Ramos (cell line): Measurements from ENCODE around the gene CACNA2D3.
"Not testable (repeated sequence)": the region's sequence is repeated elsewhere in the genome, so short reads cannot be mapped to it uniquely, and the experiment has no call there.

Source experiments
- in situ Hi-C: fragments of 300-500 bp; cut with MboI; formaldehyde crosslinking; loops from one replicate; pipeline ENCODE4 v1.14.3; 2022; ENCODE audit warnings: low sequenced_read_pairs; ENCODE audit not compliant: unreplicated experiment

Gene CACNA2D3

GRCh38 chr3:54633444-54634121, 511.2 kb downstream of the CACNA2D3 start:
- in situ Hi-C loops = no loop called here

- in situ Hi-C loops = no loop called here
Observed at GRCh38 chr3:54634122-54634469, 511.7 kb downstream of the CACNA2D3 start.

DNA sequence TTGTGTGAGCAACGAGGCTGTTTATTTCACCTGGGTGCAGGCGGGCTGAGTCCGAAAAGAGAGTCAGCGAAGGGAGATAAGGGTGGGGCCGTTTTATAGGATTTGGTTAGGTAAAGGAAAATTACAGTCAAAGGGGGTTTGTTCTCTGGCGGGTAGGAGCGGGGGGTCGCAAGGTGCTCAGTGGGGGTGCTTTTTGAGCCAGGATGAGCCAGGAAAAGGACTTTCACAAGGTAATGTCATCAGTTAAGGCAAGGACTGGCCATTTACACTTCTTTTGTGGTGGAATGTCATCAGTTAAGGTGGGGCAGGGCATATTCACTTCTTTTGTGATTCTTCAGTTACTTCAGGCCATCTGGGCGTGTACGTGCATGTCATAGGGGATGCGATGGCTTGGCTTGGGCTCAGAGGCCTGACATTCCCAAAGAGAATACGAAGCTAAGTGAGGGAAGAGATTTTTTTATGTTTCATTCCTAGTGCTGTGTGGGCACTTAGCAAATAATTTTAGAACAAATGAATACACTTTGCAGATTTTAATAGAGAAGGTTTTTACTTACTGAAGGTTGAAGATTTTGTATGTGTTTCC, 517.5 kb downstream of the CACNA2D3 start:
- in situ Hi-C loops = not testable (repeated sequence)

DNA sequence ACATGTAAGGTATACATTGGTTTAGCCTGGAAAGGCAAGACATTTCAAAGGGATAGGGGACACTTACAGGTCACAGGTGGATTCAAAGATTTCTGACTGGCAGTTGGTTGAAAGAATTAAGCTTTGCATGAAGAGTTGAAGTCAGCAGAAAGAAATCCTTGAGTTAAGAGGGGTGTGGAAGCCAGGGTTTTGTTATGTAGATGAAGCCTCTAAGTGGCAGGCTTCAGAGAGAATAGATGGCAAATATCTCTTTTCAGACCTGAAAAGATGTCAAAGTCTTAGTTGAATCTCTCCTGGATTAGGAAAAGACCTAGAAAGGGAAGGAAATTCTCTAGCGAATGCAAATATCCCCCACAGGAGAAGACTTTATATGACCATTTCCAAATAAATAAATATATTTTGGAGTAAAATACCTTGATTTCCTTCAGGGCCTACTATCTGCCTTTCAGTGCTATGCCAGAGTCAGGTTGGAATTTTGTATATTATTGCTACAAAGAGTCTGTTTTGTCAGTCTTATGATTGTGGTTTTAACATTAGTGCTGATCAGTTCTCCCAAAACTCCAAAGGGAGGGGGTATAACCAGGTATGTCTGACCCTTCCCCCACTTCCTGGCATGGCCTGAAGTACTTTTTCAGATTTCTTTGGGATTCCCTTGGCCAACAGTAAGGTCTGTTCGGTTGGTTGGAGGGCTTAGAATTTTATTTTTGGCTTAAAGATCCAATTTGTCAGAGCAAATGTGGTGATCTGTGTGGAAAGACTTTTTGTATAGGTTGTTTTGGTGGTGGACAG, 519.1 kb downstream of the CACNA2D3 start:
- in situ Hi-C loops = no loop called here

DNA sequence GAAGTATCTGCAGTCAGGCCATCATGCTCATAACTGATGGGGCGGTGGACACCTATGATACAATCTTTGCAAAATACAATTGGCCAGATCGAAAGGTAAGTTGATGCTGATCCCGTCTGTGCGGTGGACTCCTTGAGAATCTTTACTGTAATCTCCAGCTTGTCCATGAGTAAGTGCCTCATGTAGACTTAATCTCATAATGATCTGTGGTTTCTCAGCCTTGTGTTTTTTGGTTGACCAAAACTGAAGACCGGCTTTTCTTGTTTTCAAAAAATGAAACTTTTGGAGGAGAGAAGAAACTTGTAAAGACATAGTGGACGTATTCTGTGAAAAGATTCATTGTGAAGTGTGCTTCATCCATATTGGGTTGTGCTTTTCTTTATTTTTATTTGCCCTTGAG, 519.8 kb downstream of the CACNA2D3 start:
- in situ Hi-C loops = no loop called here

GRCh38 chr3:54647721-54648120, 525.4 kb downstream of the CACNA2D3 start:
- in situ Hi-C loops = no loop called here

DNA sequence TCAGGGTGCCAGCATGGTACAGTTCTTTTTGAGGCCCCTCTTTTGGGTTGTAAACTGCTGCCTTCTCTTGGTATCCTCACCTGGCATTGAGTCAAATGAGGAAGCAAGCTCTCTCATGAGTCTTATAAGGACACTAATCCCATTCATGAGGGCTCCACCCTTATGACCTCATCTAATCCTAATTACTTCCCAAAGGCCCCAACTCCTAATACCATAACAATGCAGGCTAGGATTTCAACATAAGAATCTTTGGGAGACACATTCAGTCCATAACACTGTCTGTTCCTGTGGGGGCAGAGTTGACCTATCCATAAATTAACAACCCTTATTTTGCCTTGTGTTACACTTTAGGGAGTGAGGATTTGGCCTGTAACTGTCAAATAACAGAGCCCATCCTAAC, 527.2 kb downstream of the CACNA2D3 start:
- in situ Hi-C loops = no loop called here

- in situ Hi-C loops = no loop called here
Observed at GRCh38 chr3:54653456-54654195, 531.3 kb downstream of the CACNA2D3 start.

DNA sequence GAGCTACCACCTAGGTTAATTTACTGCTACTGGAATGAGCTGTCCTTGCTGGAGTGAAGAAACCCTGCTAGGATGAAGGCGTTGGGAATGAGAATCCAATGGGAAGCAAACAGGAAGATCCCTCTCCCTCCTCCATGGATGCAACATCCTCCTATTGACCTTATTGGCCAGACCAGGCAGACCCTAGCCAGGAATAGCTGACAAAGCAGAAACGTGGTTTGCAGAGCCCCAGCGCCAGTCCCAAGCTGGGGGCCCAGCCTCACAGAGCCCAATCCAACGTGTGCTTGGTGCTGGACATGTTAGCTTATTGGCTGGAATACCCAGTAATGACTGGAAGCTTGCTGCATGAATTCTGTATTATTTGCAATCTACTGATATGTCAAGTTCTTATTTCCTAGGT, 532.4 kb downstream of the CACNA2D3 start:
- in situ Hi-C loops = no loop called here

DNA sequence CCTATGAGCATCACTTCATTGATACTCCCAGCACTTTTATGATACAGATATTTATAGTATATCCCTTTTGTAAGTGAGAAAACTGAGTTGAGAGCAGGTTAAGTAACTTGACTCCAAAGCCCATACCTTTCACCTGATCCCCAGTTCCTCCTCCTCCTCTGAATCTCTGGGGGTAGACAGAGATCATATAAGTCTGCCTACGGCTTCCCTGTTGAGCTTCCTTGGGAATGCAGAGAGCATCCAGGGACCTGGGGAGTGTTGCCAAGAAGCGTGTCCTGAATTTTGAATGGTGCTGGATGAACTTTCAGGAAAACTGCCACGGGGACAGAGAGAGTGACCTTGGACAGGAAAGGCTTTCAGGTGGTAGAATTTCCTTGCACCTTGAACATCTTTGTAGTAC, 537.0 kb downstream of the CACNA2D3 start:
- in situ Hi-C loops = no loop called here

DNA sequence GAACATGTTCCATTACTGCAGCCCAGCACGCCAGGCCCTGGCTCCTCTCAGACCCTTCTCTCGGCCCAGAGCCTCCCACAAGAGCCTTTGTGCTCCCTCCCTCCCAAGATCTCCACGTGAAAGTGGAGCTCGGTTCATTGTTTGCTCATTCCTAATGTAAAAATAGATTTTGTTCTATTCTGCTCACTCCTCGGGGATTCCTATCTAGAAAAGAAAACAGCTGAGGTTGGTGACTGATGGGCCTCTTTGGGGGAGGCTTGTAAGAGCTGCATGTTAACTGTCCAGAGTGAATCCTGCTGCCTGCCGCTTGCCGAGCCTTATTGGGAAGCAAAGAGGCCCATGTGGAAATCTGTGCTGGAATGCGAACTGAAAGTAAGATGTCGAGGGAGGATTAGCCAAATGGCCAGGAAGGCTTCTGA, 538.4 kb downstream of the CACNA2D3 start:
- in situ Hi-C loops = no loop called here

GRCh38 chr3:54661151-54661550, 538.8 kb downstream of the CACNA2D3 start:
- in situ Hi-C loops = no loop called here

GRCh38 chr3:54663501-54664011, 541.2 kb downstream of the CACNA2D3 start:
- in situ Hi-C loops = no loop called here

DNA sequence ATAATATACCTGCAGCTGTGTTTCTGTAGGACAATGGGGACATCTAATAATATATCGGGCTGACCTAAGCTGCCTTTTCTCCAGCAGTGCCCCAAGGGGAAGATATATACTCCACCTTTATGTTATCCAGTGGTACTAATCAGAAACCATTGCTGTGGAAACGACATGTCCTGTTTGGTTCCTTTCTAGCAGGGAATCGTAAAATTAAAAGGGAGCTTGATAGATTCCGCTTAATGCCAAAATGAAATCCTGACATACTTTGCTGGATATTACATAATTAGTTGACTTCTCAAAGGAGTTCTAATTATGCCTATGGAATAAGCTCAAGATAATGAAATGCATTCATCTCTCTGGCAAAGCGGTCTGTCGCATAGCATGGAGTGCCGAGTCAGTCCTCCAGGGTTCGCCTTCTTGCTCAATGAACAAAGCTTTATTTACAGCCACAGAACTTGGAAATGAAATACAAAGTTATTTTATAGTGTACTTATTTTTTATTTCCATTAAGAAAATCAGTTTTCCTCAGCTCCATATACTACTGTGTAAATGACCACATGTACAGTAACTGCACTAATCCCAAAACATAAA, 542.8 kb downstream of the CACNA2D3 start:
- in situ Hi-C loops = no loop called here

- in situ Hi-C loops = no loop called here
Observed at GRCh38 chr3:54668236-54668635, 545.9 kb downstream of the CACNA2D3 start.

- in situ Hi-C loops = no loop called here
Observed at GRCh38 chr3:54670201-54671000, 548.0 kb downstream of the CACNA2D3 start.

GRCh38 chr3:54671511-54671910, 549.2 kb downstream of the CACNA2D3 start:
- in situ Hi-C loops = no loop called here

DNA sequence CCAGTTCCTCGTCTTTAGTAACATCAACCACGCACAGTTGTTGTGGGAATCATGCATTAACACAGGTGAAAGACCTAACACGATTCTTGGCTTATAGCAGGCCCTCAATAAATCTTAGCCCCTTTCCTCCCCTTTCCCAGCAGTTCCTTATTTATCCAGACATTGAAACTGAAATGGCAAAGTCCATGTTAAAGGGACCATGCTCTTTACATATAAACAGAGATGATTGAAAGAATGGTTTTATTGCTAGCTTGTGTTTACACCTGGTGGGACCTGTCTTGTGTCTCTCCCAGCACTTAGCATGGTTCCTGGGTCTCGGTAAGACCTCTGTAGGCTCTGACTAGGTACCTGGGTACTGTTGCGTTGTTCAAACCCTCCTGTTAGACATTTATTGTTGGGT, 553.7 kb downstream of the CACNA2D3 start:
- in situ Hi-C loops = no loop called here

- in situ Hi-C loops = no loop called here
Observed at GRCh38 chr3:54681706-54682105, 559.4 kb downstream of the CACNA2D3 start.
